D721Med (cell line): ENCODE results near the gene ITPR2.

Experiments used
- DNase-seq: peaks from one replicate; pipeline ENCODE4 v3.0.0; 2011; ENCODE audit warnings: low spot score; ENCODE audit not compliant: insufficient read length
- FAIRE-seq: peaks from 2 replicates; lab custom pipeline; 2011; peaks lifted over from hg19 to GRCh38; lab: Jason Lieb, UNC
- CTCF ChIP-seq: IDR thresholded peaks from 2 replicates; pipeline ENCODE4 v1.5.1; 2012; ENCODE audit warnings: mild to moderate bottlenecking, control low read depth; ENCODE audit not compliant: insufficient read depth; ENCODE audit errors: missing control alignments

Gene ITPR2

DNA sequence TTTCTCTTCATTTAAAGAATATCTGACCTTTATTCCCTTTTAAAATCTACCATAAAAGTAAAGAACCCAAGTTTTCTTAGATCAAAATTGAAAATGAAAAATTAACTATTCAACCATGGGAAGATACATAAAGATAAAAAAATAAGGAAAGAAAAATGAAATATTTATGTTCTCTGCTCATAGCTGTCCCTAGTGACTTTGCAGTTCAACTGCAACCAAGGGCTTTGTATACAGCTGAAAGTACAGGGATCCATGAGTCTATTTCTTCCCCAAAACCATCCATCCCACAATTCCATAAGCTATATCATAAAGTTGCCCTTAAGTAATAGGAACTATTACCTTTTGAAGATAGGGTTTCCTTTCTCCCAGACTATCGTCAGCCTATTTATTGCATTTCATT lies 113.1 kb downstream of the ITPR2 start:
- DNase-seq (no peak), FAIRE-seq (no peak)
- no peak for TF ChIP-seq CTCF

GRCh38 chr12:26717757-26718156 lies 115.2 kb downstream of the ITPR2 start:
- FAIRE-seq = no peak
- no peak for TF ChIP-seq CTCF
- DNase-seq = no peak

GRCh38 chr12:26715232-26715631 lies 117.8 kb downstream of the ITPR2 start:
- TF ChIP-seq CTCF = no peak
- DNase-seq (no peak), FAIRE-seq (no peak)

GRCh38 chr12:26713885-26714383 lies 119.1 kb downstream of the ITPR2 start:
- TF ChIP-seq CTCF = no peak
- FAIRE-seq (no peak), DNase-seq (no peak)

GRCh38 chr12:26712892-26713291 lies 120.1 kb downstream of the ITPR2 start:
- DNase-seq = no peak

GRCh38 chr12:26711569-26711968 lies 121.4 kb downstream of the ITPR2 start:
- TF ChIP-seq CTCF = no peak
- DNase-seq (no peak), FAIRE-seq (no peak)

More at GRCh38 chr12:26712892-26713291, 120.1 kb downstream of the ITPR2 start:
- FAIRE-seq = no peak
- TF ChIP-seq CTCF = no peak

DNA sequence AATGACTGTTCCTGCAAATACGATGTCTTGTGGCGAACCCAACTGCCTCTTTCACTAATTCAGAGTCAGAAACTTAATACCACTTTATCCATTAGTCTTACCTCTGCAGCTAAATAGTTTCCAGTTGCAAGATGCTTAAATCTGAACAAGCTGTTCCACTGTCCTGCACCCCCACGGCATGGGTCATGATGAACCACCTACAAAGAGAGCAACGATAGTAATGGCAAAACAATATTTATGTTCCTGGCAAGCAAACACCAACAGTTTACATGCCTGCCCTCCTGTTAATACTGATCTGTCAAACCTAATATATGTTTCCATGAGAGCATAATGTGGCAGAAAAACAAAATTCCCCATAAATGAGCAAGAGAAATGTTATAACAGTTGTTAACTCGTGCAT lies 121.9 kb downstream of the ITPR2 start:
- DNase-seq (no peak), FAIRE-seq (no peak)
- no peak for TF ChIP-seq CTCF
